Measurements from ENCODE around the gene RUNX1. TPM values are rescaled to one million over a fixed set of nuclear protein-coding genes. Genes with fewer than 3 reads are reported as not detected.

The RUNX1 gene
- polyA plus RNA-seq (2012; ENCODE audit: insufficient read depth, insufficient read length, low read depth) = 0.17 TPM

DNA sequence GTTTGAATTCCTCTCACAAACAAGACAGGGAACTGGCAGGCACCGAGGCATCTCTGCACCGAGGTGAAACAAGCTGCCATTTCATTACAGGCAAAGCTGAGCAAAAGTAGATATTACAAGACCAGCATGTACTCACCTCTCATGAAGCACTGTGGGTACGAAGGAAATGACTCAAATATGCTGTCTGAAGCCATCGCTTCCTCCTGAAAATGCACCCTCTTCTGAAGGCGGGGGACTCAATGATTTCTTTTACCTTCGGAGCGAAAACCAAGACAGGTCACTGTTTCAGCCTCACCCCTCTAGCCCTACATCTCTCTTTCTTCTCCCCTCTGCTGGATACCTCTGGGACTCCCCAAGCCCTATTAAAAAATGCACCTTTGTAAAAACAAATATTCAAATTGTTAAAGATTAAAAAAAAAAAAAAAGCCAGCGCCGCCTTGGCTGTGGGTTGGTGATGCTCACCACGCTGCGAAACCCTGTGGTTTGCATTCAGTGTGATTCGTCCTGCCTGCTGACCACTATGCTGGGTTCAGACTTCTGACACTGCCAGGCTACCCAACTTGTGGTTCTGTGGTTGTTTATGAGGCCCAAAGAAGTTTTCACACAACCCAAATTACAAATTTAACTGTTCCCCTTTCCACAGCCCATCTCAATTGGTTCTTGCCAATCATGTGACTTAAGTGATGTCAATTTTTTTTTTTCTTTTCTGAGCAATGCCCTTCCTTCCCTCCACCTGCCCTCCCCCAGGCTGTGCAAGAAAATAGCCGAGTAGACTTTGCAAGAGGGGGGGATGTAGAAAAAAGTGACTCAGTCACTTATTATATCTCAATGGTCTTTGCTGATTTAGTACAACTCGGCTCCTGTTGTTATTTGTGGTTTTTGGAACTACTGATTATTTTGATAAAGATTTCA lies at the start of gene RUNX1:
Gene RUNX1 (minus strand): TSS at position 597 of the 912 bp plus-strand sequence.
- H3K4me3 ChIP-seq (ENCODE audit: low read depth, low read length) = no peak within 1 kb of the TSS
- H3K4me1 ChIP-seq = no peaks in the 10 kb centered on the region
- no peak for DNase-seq
- no peaks in the 10 kb centered on the region for H3K27me3 ChIP-seq
- TF ChIP-seq, protein P1, sequence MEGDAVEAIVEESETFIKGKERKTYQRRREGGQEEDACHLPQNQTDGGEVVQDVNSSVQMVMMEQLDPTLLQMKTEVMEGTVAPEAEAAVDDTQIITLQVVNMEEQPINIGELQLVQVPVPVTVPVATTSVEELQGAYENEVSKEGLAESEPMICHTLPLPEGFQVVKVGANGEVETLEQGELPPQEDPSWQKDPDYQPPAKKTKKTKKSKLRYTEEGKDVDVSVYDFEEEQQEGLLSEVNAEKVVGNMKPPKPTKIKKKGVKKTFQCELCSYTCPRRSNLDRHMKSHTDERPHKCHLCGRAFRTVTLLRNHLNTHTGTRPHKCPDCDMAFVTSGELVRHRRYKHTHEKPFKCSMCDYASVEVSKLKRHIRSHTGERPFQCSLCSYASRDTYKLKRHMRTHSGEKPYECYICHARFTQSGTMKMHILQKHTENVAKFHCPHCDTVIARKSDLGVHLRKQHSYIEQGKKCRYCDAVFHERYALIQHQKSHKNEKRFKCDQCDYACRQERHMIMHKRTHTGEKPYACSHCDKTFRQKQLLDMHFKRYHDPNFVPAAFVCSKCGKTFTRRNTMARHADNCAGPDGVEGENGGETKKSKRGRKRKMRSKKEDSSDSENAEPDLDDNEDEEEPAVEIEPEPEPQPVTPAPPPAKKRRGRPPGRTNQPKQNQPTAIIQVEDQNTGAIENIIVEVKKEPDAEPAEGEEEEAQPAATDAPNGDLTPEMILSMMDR (IDR thresholded peaks at IDR 0.05; ENCODE audit: low read depth, low read length) = no peak
- no peaks in the 10 kb centered on the region for H3K36me3 ChIP-seq
- H3K9me3 ChIP-seq = no peaks in the 10 kb centered on the region

DNA sequence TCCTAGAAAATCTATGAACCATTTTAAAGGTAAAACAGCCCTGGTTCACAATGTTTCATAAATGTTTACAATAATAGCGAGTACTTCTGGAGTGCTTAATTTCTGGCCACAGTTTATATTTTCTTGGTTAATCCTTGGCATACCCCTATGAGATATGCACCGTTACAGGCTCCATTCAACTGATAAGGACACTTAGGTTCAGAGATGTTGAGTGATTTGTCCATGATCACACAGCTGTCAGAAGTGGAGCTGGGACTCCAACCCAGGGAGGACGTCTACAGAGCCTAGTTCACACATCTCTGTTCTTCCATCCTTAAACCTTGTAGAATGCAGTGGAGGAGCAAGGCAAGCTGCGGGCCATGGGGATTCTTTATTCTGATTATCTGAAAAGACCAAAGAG lies 48.4 kb upstream of the RUNX1 start:
- no peak for DNase-seq
- Histone ChIP-seq H3K4me1 (no peaks in the 10 kb centered on the region), H3K4me3 (ENCODE audit: low read depth, low read length) (no peak overlapping the region), H3K36me3 (no peaks in the 10 kb centered on the region), H3K9me3 (no peaks in the 10 kb centered on the region; the same call in none of the 2 replicates), H3K27me3 (no peaks in the 10 kb centered on the region)
- TF ChIP-seq, protein P1 (IDR thresholded peaks at IDR 0.05; ENCODE audit: low read depth, low read length) = no peak

DNA sequence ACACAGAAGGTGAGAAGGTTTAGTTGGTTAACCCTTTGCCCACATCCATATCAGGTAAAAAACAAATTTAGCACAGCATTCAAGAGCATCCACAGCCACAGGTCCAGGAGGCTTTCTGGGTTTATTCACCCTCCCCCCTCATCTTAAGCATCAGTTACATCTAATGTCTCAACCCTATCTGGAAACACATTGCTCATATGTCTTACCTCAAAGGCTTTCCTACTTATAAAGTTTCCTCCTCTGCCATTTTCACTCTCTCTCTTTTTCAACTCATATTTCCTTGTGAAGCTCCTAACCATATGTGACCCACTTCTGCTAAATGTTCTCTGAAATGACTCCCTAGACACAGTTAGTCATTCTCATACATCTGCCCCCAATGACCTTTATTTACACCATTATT lies 47.9 kb upstream of the RUNX1 start:
- H3K9me3 ChIP-seq = no peaks in the 10 kb centered on the region; the same call in none of the 2 replicates
- DNase-seq = no peak
- no peaks in the 10 kb centered on the region for H3K36me3 ChIP-seq
- TF ChIP-seq, protein P1 (IDR thresholded peaks at IDR 0.05; ENCODE audit: low read depth, low read length) = no peak
- H3K27me3 ChIP-seq = no peaks in the 10 kb centered on the region
- H3K4me3 ChIP-seq (ENCODE audit: low read depth, low read length) = no peak overlapping the region
- H3K4me1 ChIP-seq = no peaks in the 10 kb centered on the region

DNA sequence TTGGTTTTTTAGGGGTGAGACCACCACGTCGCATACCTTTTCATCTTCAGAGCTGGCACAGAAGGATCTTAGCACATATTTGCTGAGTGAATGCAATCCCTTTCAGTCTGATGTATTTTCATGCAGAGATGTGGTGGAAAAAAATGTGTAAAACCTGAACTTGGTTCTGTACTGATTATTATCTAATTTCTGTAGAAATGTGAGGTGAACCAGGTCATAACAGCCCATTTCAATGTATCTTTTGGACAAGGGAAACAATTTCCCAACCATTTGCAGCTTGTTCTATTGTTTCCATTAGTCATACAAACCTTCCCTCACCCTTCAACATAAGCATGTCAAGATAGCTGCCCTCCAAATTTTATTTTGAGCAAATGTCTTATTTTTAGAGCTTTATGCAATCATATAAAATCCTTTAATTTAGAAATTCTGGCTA lies 46.8 kb upstream of the RUNX1 start:
- no peak for DNase-seq
- no peaks in the 10 kb centered on the region; the same call in none of the 2 replicates for H3K9me3 ChIP-seq
- H3K4me1 ChIP-seq = no peaks in the 10 kb centered on the region
- TF ChIP-seq, protein P1 (IDR thresholded peaks at IDR 0.05; ENCODE audit: low read depth, low read length) = no peak
- H3K4me3 ChIP-seq (ENCODE audit: low read depth, low read length) = no peak overlapping the region
- H3K27me3 ChIP-seq = no peaks in the 10 kb centered on the region
- no peaks in the 10 kb centered on the region for H3K36me3 ChIP-seq

DNA sequence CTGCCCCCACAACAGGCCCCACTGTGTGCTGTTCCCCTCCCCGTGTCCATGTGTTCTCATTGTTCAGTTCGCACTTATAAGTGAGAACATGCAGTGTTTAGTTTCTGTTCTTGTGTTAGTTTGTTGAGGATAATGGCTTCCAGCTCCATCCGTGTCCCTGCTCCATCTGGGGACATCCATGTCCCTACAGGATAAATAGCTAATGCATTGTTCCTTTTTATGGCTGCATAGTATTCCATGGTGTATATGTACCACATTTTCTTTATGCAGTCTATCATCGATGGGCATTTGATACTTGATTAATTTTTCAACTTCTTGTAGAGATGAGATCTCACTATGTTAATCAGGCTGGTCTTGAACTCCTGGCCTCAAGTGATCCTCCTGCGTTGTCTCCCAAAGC lies 44.4 kb upstream of the RUNX1 start:
- H3K4me3 ChIP-seq (ENCODE audit: low read depth, low read length) = no peak overlapping the region
- no peaks in the 10 kb centered on the region for H3K4me1 ChIP-seq
- DNase-seq = no peak
- TF ChIP-seq, protein P1 (IDR thresholded peaks at IDR 0.05; ENCODE audit: low read depth, low read length) = no peak
- no peaks in the 10 kb centered on the region for H3K27me3 ChIP-seq
- no peaks in the 10 kb centered on the region; the same call in none of the 2 replicates for H3K9me3 ChIP-seq
- H3K36me3 ChIP-seq = no peaks in the 10 kb centered on the region

DNA sequence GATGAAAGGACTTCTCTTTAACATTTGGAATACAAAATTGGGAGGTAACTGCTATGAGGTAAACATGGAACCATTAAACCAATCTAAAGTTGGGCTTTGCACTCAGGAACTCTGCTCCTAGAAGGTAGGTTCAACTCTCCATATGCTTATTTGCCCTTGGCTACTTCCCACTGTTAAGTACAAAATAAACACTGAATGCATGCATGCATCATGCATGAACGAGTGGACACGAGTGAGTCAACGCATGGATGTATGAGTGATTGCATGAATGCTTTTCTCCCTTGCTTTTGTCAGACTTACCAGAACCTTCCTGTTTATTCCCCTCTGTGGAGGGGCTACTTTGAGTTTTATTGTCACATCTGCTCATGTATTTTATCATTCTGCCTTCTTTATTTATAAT lies 42.4 kb upstream of the RUNX1 start:
- H3K4me1 ChIP-seq = no peaks in the 10 kb centered on the region
- no peaks in the 10 kb centered on the region; the same call in none of the 2 replicates for H3K9me3 ChIP-seq
- H3K36me3 ChIP-seq = no peaks in the 10 kb centered on the region
- DNase-seq = no peak
- H3K27me3 ChIP-seq = no peaks in the 10 kb centered on the region
- H3K4me3 ChIP-seq (ENCODE audit: low read depth, low read length) = no peak overlapping the region
- TF ChIP-seq, protein P1 (IDR thresholded peaks at IDR 0.05; ENCODE audit: low read depth, low read length) = no peak
